Ectodermal cell (in vitro differentiated cells): ENCODE data around the gene WDFY2.

Experiments used
- H3K27ac ChIP-seq: 2 replicates; pipeline ENCODE4 v1.7.0; 2013; ENCODE audit warnings: mild to moderate bottlenecking, low read depth, low read length; ENCODE audit not compliant: insufficient read depth, poor library complexity, severe bottlenecking
- H3K27me3 ChIP-seq: 2 replicates; pipeline ENCODE4 v1.7.0; 2013; ENCODE audit warnings: mild to moderate bottlenecking, low read length; ENCODE audit not compliant: insufficient read depth, control insufficient read depth, poor library complexity, severe bottlenecking
- H3K36me3 ChIP-seq: one replicate; pipeline ENCODE4 v1.7.0; 2013; ENCODE audit warnings: low read length; ENCODE audit not compliant: control insufficient read depth, insufficient read depth
- H3K4me1 ChIP-seq: one replicate; pipeline ENCODE4 v1.7.0; 2013; ENCODE audit warnings: low read length; ENCODE audit not compliant: control insufficient read depth, insufficient read depth
- H3K4me3 ChIP-seq: 2 replicates; pipeline ENCODE4 v1.7.0; 2013; ENCODE audit warnings: low read depth, low read length, control low read depth; ENCODE audit not compliant: insufficient read depth
- H3K9me3 ChIP-seq: 2 replicates; pipeline ENCODE4 v1.7.0; 2013; ENCODE audit warnings: mild to moderate bottlenecking, low read length, moderate library complexity; ENCODE audit not compliant: control insufficient read depth
- WGBS, 2 experiments: methylation state at CpG; one replicate each; pipeline ENCODE4 v1.1.7; 2013; ENCODE audit warnings: missing lambda C conversion rate in 2 of 2; 5-methylcytosine and 5-hydroxymethylcytosine counted together

Gene WDFY2

DNA sequence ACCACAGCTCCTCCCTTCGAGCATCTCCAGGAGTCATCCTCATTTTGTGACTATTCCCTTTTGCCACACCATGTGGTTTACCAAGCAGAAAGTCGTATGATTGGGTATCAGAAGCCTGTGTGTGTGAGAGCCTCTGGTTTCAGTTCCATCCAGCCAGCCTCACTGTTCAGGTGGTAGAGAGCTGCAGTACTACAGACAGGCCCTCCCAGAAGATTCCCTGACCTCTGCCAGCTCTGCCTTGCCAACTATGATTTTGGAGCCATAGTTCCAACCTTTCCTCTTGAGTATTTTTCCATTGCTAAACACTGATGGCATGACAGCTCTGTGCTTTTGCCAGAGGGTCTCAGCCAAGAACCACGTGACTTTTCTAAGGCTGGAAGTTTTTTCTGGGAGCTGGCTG is 137.2 kb downstream of the WDFY2 start:
- H3K4me3 ChIP-seq, result no peak overlapping the region
- 86 to 87% methylated on average over 2 to 3 of the region's 3 CpGs for WGBS, 2 experiments
- no peaks in the 10 kb centered on the region for H3K9me3 ChIP-seq
- peaks cover 2% of the 10 kb centered on the region for H3K36me3 ChIP-seq
- H3K27me3 ChIP-seq, result no peaks in the 10 kb centered on the region
- no peaks in the 10 kb centered on the region for H3K4me1 ChIP-seq
- no peak overlapping the region for H3K27ac ChIP-seq

DNA sequence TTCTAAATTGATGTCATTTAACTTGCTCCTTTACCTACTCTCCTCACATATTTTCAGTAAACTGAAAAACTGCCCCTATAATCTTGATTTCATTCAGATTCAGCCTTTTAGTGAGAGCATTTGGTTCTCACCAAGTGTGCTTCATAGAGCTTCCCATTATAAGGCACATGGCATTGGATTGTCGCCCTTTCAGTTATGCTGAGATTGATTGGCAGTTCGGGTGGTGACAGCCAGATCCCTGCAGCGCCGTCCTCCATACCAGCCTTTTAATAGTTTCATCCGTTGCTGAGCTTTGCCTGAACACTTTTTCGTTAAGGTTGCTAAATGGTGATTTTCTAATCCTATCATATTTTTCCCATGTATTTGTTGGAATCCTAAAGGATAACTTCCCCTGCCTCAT is 139.3 kb downstream of the WDFY2 start:
- WGBS, 2 experiments, result 92 to 93% methylated on average over 6 of the region's 6 CpGs
- no peaks in the 10 kb centered on the region for H3K27me3 ChIP-seq

DNA sequence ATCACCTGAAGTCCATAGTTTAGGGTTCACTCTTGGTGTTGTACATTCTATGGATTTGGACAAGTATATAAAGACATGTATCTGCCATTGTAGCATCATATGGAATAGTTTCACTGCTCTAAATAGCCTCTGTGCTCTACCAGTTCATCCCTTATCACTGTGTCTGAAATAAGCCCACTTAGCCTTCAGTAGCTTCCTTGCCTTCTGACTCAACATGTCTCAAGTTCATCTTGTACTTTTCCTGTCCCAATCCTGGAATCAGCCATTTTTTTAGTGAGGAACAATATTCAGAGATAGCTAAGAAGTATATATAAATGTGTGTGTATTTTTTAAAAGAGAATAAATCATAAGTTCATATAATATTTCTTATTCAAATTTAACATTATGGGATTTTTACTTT is 140.5 kb downstream of the WDFY2 start:
- Histone ChIP-seq H3K9me3 (no peaks in the 10 kb centered on the region), H3K4me3 (no peak overlapping the region), H3K4me1 (no peaks in the 10 kb centered on the region), H3K36me3 (peaks cover 2% of the 10 kb centered on the region), H3K27me3 (no peaks in the 10 kb centered on the region), H3K27ac (no peak overlapping the region)

More for the DNA sequence above, 139.3 kb downstream of the WDFY2 start:
- H3K36me3 ChIP-seq, result peaks cover 2% of the 10 kb centered on the region
- no peaks in the 10 kb centered on the region for H3K4me1 ChIP-seq
- no peak overlapping the region for H3K4me3 ChIP-seq
- no peaks in the 10 kb centered on the region for H3K9me3 ChIP-seq
- H3K27ac ChIP-seq, result no peak overlapping the region

DNA sequence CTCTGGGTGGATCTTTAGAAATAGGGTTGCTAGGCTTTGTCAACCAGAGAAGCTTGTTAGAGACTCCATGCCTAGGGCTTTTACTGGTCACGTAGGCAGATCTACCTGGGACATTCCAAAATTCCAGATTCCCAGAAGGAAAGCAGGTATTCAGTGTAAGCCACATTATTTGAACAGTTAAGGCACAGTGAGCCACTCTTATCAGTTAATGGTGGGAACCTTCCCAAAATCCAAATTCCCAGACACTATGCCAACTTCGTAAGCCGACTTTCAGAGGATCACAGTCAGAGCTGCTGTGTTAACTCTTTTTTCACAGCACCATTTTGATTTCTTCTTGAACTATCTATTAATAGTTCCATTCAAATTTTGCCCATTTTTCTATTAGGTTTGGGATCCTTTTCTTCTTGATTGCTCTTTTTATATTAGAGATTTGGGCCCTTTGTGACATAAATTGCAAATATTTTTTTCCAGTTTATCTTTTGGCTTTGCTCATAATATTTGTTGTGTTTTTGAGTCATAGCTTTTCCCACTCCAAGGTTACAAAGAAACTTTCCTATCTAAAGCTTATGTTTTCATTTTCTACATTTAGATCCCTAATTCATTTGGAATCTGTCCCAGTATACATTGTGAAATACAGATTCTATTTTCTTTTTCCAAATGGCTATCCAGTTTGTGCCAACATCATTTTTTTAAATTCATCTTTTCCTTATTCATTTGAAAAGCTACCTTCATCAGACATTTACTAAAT is 142.4 kb downstream of the WDFY2 start:
- no peak overlapping the region for H3K27ac ChIP-seq
- H3K36me3 ChIP-seq, result peaks cover 2% of the 10 kb centered on the region
- H3K9me3 ChIP-seq, result no peaks in the 10 kb centered on the region
- no peak overlapping the region for H3K4me3 ChIP-seq
- H3K4me1 ChIP-seq, result no peaks in the 10 kb centered on the region
- no peaks in the 10 kb centered on the region for H3K27me3 ChIP-seq
- WGBS, 2 experiments, result 94 to 95% methylated on average over 3 of the region's 3 CpGs

DNA sequence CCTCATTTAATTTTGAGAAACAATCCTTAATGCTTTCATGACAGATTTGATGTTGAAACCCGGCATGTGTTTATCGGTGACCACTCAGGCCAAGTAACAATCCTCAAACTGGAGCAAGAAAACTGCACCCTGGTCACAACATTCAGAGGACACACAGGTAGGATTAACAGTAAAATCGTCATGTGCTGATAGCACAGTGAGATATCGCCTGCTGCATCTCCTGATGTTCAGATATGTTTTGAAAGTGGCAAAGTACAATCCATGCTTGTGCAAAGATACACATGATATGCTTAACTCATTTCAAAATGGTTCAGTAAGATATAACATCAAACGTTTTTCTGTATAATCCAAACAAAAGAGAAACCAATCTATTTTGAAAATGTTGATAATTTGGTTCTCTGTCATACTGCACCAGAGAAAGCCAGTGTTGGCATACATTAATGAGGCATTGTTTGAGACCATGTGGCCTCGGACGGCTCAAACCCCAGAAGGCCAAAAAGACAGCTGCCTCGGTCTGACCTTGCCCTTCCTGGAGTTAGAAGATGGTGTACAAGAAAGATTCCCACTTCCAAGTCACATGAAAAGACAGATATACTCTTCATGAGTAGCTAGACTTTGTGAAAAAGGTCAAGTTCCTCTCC is 143.5 kb downstream of the WDFY2 start:
- Histone ChIP-seq H3K36me3 (peaks cover 2% of the 10 kb centered on the region), H3K4me1 (no peaks in the 10 kb centered on the region), H3K27me3 (no peaks in the 10 kb centered on the region), H3K4me3 (no peak overlapping the region), H3K27ac (no peak overlapping the region), H3K9me3 (no peaks in the 10 kb centered on the region)
- 93 to 96% methylated on average over 7 to 8 of the region's 8 CpGs for WGBS, 2 experiments

DNA sequence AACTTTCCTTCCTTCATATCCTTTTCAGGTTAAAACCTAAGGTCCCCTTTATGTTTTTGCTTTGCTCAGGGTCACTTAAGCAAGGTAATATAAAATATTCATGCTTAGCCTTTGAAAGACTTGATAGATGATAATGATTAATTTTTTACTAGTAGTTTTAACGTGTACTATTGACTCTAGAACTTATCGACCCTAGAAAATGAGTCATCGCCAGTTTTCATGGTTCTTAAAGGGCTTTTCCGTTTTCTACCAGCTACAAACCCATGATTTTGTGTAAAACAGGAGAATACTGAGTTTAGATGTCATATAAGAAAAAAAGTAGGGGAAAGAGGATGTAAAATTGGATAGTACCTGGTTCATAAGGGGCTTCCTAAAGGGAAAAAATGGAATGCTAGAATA is 144.0 kb downstream of the WDFY2 start:
- 91 to 100% methylated on average over 4 of the region's 4 CpGs for WGBS, 2 experiments
- Histone ChIP-seq H3K4me1 (no peaks in the 10 kb centered on the region), H3K27ac (no peak overlapping the region)

DNA sequence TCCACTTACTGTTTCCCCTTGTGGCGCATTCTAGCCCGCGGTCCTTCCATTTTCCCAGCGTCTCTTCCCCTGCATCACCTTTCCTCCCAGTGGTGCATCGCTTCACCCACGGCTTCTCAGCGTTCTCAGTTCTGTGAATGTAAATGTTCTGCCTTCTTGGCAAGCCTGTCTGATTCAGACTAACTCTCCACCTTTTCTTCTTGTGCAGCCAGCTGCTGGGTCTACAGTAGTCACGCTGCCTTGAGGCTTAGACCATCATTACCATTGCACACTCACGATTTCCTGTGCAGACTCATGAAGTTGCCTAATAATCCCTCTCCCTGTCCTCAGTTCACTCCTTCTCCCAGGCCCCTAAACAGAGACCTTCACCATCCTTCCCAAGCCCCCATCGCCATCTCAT is 144.7 kb downstream of the WDFY2 start:
- Histone ChIP-seq H3K36me3 (peaks cover 2% of the 10 kb centered on the region), H3K27me3 (no peaks in the 10 kb centered on the region), H3K9me3 (no peaks in the 10 kb centered on the region), H3K27ac (no peak overlapping the region), H3K4me1 (no peaks in the 10 kb centered on the region), H3K4me3 (no peak overlapping the region)
- 93 to 95% methylated on average over 10 of the region's 10 CpGs for WGBS, 2 experiments

More for the DNA sequence above, 144.0 kb downstream of the WDFY2 start:
- Histone ChIP-seq H3K4me3 (no peak overlapping the region), H3K27me3 (no peaks in the 10 kb centered on the region), H3K36me3 (peaks cover 2% of the 10 kb centered on the region), H3K9me3 (no peaks in the 10 kb centered on the region)

DNA sequence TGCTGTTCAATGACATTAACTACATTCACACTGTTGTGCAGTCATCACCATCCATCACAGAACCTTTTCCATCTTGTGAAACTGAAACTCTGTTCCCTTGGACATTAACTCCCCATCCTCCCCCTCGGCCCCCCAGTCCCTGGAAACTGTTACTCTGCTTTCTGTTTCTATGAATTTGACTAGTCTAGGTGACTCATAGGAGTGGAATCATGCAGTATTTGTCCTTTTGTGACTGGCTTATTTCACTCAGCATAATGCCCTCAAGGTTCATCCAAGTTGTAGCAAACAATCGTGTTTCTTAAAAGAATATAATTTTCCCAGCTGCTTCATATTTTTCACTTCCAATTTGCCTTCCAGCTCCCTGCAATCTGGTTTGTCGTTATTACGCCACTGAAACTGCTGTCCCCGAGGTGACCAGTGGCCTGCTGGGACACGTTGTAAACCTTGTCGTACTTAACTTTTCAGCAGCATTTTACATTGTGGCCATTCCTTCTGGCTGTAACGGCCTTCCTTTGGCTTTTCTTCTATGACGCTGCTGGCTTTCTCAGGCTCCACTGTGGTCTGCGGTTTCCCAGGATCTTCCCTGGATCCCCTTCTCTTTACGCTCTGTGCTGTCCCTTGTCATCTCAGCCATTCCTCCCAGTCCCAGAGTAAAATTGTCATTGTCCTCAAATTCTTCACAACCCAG is 145.7 kb downstream of the WDFY2 start:
- Histone ChIP-seq H3K4me1 (no peaks in the 10 kb centered on the region), H3K9me3 (no peaks in the 10 kb centered on the region), H3K27me3 (no peaks in the 10 kb centered on the region), H3K27ac (peak overlapping the region; percentile 50), H3K4me3 (no peak overlapping the region), H3K36me3 (peaks cover 2% of the 10 kb centered on the region)
- 87% methylated on average over 11 of the region's 11 CpGs for WGBS, 2 experiments

DNA sequence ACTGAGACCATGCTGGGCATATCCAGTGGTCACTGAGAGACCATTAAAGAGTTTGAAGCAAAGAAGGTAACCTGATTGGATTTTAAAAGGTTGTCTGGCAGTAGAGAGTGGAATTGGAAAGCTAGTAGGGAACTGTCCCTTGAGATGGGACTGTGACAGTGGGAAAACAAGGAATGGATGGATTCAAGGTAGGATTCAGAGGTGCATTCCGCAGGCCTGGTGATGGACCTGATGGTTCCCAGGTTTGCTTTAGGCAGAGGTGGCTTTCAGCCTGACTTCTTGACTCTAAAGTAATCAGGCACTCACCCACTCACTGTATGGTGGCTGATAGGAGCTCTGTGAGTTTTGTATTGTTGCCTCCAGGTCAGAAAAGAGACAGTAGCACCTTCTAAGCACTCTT is 146.7 kb downstream of the WDFY2 start:
- Histone ChIP-seq H3K27ac (no peak overlapping the region), H3K36me3 (peaks cover 4% of the 10 kb centered on the region), H3K4me3 (no peak overlapping the region), H3K4me1 (no peaks in the 10 kb centered on the region), H3K9me3 (no peaks in the 10 kb centered on the region), H3K27me3 (no peaks in the 10 kb centered on the region)
- WGBS, 2 experiments, result 88 to 100% methylated on average over 1 of the region's 1 CpG

DNA sequence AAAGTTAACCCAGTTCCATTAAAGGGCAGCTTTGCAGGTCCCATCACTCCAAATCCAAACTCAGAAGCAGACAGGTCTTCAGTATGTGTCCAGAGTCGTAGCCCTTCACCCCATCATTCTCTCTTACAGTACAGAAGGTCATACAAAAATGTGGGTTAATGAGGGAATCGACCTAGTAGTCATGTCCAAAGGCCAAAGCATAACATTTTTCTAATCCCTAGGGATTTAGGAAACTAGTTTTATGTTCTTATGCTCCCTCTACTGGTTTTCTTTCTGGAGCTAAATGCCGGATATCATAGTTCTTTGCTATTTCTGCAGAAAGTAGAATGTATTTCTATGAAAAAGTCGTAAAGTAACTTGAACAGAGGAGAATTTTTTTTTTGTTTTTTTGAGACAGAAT is 147.5 kb downstream of the WDFY2 start:
- WGBS, 2 experiments, result 93 to 95% methylated on average over 3 to 4 of the region's 4 CpGs
- Histone ChIP-seq H3K27ac (no peak overlapping the region), H3K4me1 (no peaks in the 10 kb centered on the region), H3K4me3 (no peak overlapping the region), H3K27me3 (no peaks in the 10 kb centered on the region), H3K9me3 (no peaks in the 10 kb centered on the region), H3K36me3 (peaks cover 4% of the 10 kb centered on the region)
